ENCODE data around the gene KCNMA1. TPM values are rescaled to one million over a fixed set of nuclear protein-coding genes. Genes with fewer than 3 reads are reported as not detected.

The KCNMA1 gene
- total RNA-seq, 1 experiment from 2014 or later, result 20.7 TPM

DNA sequence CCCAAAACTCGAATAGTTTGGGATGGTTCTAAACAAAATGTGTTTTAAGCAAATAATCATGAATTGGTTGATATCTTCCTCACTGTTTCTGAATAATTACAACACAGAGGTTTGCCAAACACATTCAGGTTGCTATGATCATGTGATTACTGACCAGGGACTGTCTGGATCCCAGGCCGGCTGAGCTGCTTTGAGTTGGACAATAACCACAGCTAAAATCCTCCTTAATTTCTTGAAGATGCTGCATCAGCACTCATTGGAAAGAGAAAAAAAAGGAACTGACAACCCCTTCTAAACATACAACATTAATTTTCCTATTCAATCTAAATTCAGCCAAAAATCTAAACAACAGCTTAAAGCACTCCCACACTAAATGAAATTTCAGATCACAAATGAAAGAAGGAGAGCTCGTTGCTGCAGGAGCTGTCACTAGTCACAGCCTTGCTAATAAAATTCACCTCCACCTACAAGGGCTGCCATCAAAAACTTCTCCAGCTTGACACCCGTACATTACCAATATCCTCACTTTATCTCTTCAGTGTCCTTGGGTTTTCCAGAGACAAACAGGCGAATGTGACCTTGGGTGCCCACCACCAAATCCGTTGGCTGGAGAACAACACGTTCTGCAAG is 560.2 kb downstream of the KCNMA1 start:
- no peaks in the 10 kb centered on the region for H3K9me3 Mint-ChIP-seq (ENCODE audit: unreplicated experiment)
- no peaks in the 10 kb centered on the region for H3K4me1 Mint-ChIP-seq (ENCODE audit: low read depth, unreplicated experiment)
- H3K4me3 Mint-ChIP-seq (ENCODE audit: unreplicated experiment), result no peak overlapping the region
- intact Hi-C loops (cut with micrococcal nuclease; ENCODE audit: unreplicated experiment), result no loop called here
- ChIA-PET POLR2A (no interaction called here), CTCF (no interaction called here)
- no peak overlapping the region for H3K27ac Mint-ChIP-seq (ENCODE audit: unreplicated experiment)
- Histone ChIP-seq H3K36me3 (ENCODE audit: control insufficient read depth, insufficient read depth, low read length) (no peaks in the 10 kb centered on the region), H3K9me3 (no peaks in the 10 kb centered on the region), H3K4me1 (peaks cover 1% of the 10 kb centered on the region; the same call in 1 of the 2 replicates), H3K4me3 (ENCODE audit: low read depth, low read length) (no peak overlapping the region), H3K27me3 (replicated peaks; ENCODE audit: control insufficient read depth, insufficient read depth, low read length) (no peaks in the 10 kb centered on the region)
- no TSS peak for BruUV-seq (replicated peaks)
- H3K27me3 Mint-ChIP-seq (ENCODE audit: insufficient read depth, unreplicated experiment), result no peaks in the 10 kb centered on the region
- no peak for DNase-seq
- H3K36me3 Mint-ChIP-seq (ENCODE audit: insufficient read depth, unreplicated experiment), result peaks cover 6% of the 10 kb centered on the region
- TF ChIP-seq, protein P1, sequence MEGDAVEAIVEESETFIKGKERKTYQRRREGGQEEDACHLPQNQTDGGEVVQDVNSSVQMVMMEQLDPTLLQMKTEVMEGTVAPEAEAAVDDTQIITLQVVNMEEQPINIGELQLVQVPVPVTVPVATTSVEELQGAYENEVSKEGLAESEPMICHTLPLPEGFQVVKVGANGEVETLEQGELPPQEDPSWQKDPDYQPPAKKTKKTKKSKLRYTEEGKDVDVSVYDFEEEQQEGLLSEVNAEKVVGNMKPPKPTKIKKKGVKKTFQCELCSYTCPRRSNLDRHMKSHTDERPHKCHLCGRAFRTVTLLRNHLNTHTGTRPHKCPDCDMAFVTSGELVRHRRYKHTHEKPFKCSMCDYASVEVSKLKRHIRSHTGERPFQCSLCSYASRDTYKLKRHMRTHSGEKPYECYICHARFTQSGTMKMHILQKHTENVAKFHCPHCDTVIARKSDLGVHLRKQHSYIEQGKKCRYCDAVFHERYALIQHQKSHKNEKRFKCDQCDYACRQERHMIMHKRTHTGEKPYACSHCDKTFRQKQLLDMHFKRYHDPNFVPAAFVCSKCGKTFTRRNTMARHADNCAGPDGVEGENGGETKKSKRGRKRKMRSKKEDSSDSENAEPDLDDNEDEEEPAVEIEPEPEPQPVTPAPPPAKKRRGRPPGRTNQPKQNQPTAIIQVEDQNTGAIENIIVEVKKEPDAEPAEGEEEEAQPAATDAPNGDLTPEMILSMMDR (IDR thresholded peaks at IDR 0.05; ENCODE audit: insufficient read depth in 1 of 2, low read depth in 1 of 2, low read length in 1 of 2, severe bottlenecking in 1 of 2, unreplicated experiment in 1 of 2), result no peak

DNA sequence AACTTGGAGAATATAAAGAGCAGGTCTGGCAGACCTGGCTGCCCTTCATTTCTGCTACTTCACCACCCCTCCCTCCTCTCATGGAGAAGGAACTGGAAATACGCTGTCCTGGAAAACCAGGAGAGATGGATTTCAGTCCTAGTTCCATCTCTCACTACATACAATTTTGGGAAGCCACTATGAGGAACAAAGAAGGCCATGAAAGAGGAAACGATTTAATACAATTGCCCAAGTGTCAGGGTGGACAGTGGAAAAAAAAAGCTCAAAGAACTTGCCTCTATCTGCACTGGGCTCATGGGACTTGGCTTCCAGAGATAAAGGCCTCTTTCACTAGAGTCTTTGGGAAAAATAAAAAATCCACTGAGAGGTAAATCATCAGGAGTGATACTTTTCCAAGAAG is 561.7 kb downstream of the KCNMA1 start:
- Mint-ChIP-seq H3K4me1 (ENCODE audit: low read depth, unreplicated experiment) (no peaks in the 10 kb centered on the region), H3K9me3 (ENCODE audit: unreplicated experiment) (no peaks in the 10 kb centered on the region), H3K27me3 (ENCODE audit: insufficient read depth, unreplicated experiment) (no peaks in the 10 kb centered on the region), H3K27ac (ENCODE audit: unreplicated experiment) (no peak overlapping the region), H3K36me3 (ENCODE audit: insufficient read depth, unreplicated experiment) (no peaks in the 10 kb centered on the region), H3K4me3 (ENCODE audit: unreplicated experiment) (no peak overlapping the region)
- TF ChIP-seq, protein P1 (IDR thresholded peaks at IDR 0.05; ENCODE audit: insufficient read depth in 1 of 2, low read depth in 1 of 2, low read length in 1 of 2, severe bottlenecking in 1 of 2, unreplicated experiment in 1 of 2), result no peak
- no peak for DNase-seq
- Histone ChIP-seq H3K27me3 (replicated peaks; ENCODE audit: control insufficient read depth, insufficient read depth, low read length) (no peaks in the 10 kb centered on the region), H3K4me3 (ENCODE audit: low read depth, low read length) (no peak overlapping the region), H3K36me3 (ENCODE audit: control insufficient read depth, insufficient read depth, low read length) (no peaks in the 10 kb centered on the region), H3K9me3 (no peaks in the 10 kb centered on the region), H3K4me1 (no peaks in the 10 kb centered on the region)
- BruUV-seq (replicated peaks), result no TSS peak
- intact Hi-C loops (cut with micrococcal nuclease; ENCODE audit: unreplicated experiment), result no loop called here
- POLR2A ChIA-PET, result no interaction called here
- CTCF ChIA-PET, result no interaction called here

DNA sequence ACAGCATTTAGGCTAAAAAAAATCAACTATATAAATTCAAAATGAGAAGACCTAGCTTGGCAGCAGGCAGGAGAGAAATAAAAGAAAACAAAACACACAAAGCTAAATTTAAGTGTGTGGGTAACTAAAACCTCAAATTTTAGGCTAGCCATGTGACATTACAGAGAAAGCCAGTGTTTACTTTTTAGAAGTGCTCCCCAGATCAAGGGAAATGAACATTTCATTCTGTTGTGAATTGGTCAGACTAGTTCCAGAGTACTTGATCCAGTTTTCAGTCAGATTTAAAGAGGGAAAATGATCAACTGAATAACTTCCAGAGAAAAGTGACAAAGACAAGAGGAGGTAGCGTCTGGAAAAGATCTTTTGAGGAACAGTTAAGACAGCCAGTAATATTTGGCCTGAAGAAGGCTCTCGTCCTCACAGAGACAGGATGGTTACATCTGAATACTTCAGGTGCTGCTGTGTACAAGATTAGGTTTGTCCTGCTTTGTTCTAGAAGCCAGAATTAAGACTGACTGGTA is 563.4 kb downstream of the KCNMA1 start:
- TF ChIP-seq, protein P1 (IDR thresholded peaks at IDR 0.05; ENCODE audit: insufficient read depth in 1 of 2, low read depth in 1 of 2, low read length in 1 of 2, severe bottlenecking in 1 of 2, unreplicated experiment in 1 of 2), result no peak
- DNase-seq, result no peak
- BruUV-seq (replicated peaks), result no TSS peak
- Mint-ChIP-seq H3K27me3 (ENCODE audit: insufficient read depth, unreplicated experiment) (no peaks in the 10 kb centered on the region), H3K9me3 (ENCODE audit: unreplicated experiment) (no peaks in the 10 kb centered on the region), H3K4me3 (ENCODE audit: unreplicated experiment) (no peak overlapping the region), H3K4me1 (ENCODE audit: low read depth, unreplicated experiment) (no peaks in the 10 kb centered on the region), H3K36me3 (ENCODE audit: insufficient read depth, unreplicated experiment) (no peaks in the 10 kb centered on the region), H3K27ac (ENCODE audit: unreplicated experiment) (no peak overlapping the region)
- ChIA-PET CTCF (no interaction called here), POLR2A (no interaction called here)
- H3K36me3 ChIP-seq (ENCODE audit: control insufficient read depth, insufficient read depth, low read length), result no peaks in the 10 kb centered on the region
- H3K4me3 ChIP-seq (ENCODE audit: low read depth, low read length), result no peak overlapping the region
- no peaks in the 10 kb centered on the region for H3K9me3 ChIP-seq
- intact Hi-C loops (cut with micrococcal nuclease; ENCODE audit: unreplicated experiment), result no loop called here
- no peaks in the 10 kb centered on the region for H3K4me1 ChIP-seq
- no peaks in the 10 kb centered on the region for H3K27me3 ChIP-seq (replicated peaks; ENCODE audit: control insufficient read depth, insufficient read depth, low read length)
